Measurements from ENCODE around the gene CLDN19.

The CLDN19 gene

DNA sequence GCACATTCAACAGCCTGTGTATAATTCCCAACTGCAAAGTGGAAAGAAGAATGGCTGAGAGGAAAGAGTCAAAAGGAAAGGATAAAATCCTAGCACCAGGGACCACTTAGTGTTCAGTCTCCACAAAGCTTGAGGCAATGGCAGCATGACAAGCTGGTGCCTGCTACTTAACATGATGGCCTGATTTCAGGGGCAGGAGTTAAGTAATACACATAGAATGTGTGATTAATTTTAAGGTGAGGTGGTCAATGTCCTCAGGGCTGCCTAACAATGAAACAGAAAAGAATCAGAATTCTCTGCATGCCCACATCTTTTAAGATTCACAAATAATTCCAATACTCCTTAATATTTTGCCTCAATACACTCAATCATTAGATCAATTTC is 17.8 kb upstream of the CLDN19 start:
- Histone ChIP-seq H3K27me3 (ENCODE audit: control insufficient read depth, low read length) (no peaks in the 10 kb centered on the region), H3K36me3 (ENCODE audit: control insufficient read depth, low read length) (peaks cover 70% of the 10 kb centered on the region), H4K20me1 (ENCODE audit: control insufficient read depth, insufficient read depth, low read depth, low read length) (no peaks in the 10 kb centered on the region), H3K4me1 (ENCODE audit: control insufficient read depth, low read length) (peaks cover 9% of the 10 kb centered on the region; the same call in 1 of the 2 replicates), H3F3A (ENCODE audit: control insufficient read depth, insufficient read depth) (no peaks in the 10 kb centered on the region), H3K79me2 (ENCODE audit: control insufficient read depth, low read length) (peaks cover 4% of the 10 kb centered on the region; the same call in 1 of the 2 replicates), H3K27ac (ENCODE audit: low read depth, low read length) (no peak overlapping the region), H3K9me2 (replicated peaks; ENCODE audit: control insufficient read depth, low read length) (no peaks in the 10 kb centered on the region), H3K9me3 (ENCODE audit: control insufficient read depth, insufficient read depth, low read length) (no peaks in the 10 kb centered on the region), H3K4me3 (ENCODE audit: low read length) (no peak overlapping the region), H3K4me2 (ENCODE audit: low read length) (no peak overlapping the region)
- TF ChIP-seq, protein P1, sequence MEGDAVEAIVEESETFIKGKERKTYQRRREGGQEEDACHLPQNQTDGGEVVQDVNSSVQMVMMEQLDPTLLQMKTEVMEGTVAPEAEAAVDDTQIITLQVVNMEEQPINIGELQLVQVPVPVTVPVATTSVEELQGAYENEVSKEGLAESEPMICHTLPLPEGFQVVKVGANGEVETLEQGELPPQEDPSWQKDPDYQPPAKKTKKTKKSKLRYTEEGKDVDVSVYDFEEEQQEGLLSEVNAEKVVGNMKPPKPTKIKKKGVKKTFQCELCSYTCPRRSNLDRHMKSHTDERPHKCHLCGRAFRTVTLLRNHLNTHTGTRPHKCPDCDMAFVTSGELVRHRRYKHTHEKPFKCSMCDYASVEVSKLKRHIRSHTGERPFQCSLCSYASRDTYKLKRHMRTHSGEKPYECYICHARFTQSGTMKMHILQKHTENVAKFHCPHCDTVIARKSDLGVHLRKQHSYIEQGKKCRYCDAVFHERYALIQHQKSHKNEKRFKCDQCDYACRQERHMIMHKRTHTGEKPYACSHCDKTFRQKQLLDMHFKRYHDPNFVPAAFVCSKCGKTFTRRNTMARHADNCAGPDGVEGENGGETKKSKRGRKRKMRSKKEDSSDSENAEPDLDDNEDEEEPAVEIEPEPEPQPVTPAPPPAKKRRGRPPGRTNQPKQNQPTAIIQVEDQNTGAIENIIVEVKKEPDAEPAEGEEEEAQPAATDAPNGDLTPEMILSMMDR (IDR thresholded peaks at IDR 0.05; ENCODE audit: low read depth, low read length, poor library complexity, severe bottlenecking) = no peak
- TF ChIP-seq EZH2phosphoT487 (IDR thresholded peaks at IDR 0.05; ENCODE audit: borderline replicate concordance, low read length) = no peak

DNA sequence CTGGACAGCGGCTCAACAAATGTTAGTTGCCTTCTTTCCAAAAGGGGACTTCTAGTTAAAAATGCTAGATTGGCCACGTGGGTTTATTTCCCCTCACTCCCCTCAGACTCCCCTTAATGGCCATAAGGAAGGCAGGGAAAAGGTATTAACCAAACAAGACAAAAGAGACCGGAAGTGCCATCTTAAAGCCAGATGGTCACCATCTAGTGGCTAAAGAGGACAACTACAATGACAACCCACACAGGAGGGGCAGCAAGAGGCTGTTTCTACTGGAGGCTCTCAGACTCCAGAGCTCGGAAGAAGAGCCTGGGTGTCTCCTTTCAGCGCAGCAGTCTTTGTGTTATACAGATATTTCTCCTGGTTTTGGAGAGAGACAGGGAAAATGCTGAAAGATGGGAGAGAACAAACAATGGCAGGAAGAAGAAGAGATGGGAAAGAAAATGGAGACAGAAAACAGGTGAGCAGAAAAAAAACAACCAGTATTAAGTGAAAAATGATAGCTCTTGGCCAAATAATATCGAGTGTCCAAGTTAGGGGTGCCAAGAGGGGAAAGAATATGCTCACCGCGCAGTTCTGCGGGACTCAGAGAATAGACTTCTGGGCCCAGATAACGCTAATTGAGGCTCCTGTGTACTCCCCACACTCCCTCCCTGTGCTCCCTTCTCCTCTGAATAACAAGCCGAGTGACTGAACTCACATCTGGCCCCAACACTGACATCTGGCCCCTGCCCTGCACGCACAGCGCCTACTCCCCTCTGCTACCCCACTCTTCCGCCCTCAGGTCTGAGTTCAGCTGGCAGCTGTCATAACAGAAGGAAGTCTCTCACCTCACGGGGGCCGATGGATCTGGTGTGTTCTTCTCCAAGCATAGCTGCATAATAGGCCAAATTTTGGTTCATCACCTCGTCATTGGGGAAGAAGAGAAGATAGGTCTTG is 17.2 kb upstream of the CLDN19 start:
- H4K20me1 ChIP-seq (ENCODE audit: control insufficient read depth, insufficient read depth, low read depth, low read length) = no peaks in the 10 kb centered on the region
- H3K27ac ChIP-seq (ENCODE audit: low read depth, low read length) = no peak overlapping the region
- H3K36me3 ChIP-seq (ENCODE audit: control insufficient read depth, low read length) = peaks cover 74% of the 10 kb centered on the region
- no peaks in the 10 kb centered on the region for H3K27me3 ChIP-seq (ENCODE audit: control insufficient read depth, low read length)
- TF ChIP-seq EZH2phosphoT487 (IDR thresholded peaks at IDR 0.05; ENCODE audit: borderline replicate concordance, low read length) = no peak
- TF ChIP-seq, protein P1 (IDR thresholded peaks at IDR 0.05; ENCODE audit: low read depth, low read length, poor library complexity, severe bottlenecking) = peak; percentile 61
- peaks cover 6% of the 10 kb centered on the region; the same call in 1 of the 2 replicates for H3K4me1 ChIP-seq (ENCODE audit: control insufficient read depth, low read length)
- no peak overlapping the region for H3K4me3 ChIP-seq (ENCODE audit: low read length)
- no peaks in the 10 kb centered on the region for H3K79me2 ChIP-seq (ENCODE audit: control insufficient read depth, low read length)
- no peak overlapping the region for H3K4me2 ChIP-seq (ENCODE audit: low read length)
- no peaks in the 10 kb centered on the region for H3K9me3 ChIP-seq (ENCODE audit: control insufficient read depth, insufficient read depth, low read length)
- no peaks in the 10 kb centered on the region for H3K9me2 ChIP-seq (replicated peaks; ENCODE audit: control insufficient read depth, low read length)
- H3F3A ChIP-seq (ENCODE audit: control insufficient read depth, insufficient read depth) = no peaks in the 10 kb centered on the region

DNA sequence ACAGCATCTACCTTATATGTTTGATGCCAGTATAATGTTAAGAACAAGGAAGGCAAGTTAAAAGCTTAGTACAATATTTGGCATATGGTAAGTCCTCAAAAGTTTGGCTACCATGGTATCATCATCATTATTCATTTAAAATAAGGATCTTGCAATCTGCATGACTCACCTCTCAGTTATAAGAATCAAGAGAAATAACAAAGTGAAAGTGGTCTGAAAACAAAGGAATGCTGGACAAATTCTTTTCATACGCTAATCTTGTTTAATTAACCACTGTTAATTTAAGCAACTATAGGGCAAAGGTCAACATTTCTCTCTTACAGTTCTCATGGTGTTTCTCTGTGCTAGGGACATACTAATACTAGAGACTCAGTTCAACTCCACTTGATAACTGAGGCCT is 13.0 kb upstream of the CLDN19 start:
- H3K36me3 ChIP-seq (ENCODE audit: control insufficient read depth, low read length) = peaks cover 71% of the 10 kb centered on the region

More for the DNA sequence above, 13.0 kb upstream of the CLDN19 start:
- Histone ChIP-seq H3K27me3 (ENCODE audit: control insufficient read depth, low read length) (no peaks in the 10 kb centered on the region), H3K79me2 (ENCODE audit: control insufficient read depth, low read length) (no peaks in the 10 kb centered on the region), H3K9me3 (ENCODE audit: control insufficient read depth, insufficient read depth, low read length) (no peaks in the 10 kb centered on the region), H4K20me1 (ENCODE audit: control insufficient read depth, insufficient read depth, low read depth, low read length) (no peaks in the 10 kb centered on the region), H3K4me1 (ENCODE audit: control insufficient read depth, low read length) (no peaks in the 10 kb centered on the region), H3K4me3 (ENCODE audit: low read length) (no peak overlapping the region), H3F3A (ENCODE audit: control insufficient read depth, insufficient read depth) (no peaks in the 10 kb centered on the region), H3K4me2 (ENCODE audit: low read length) (no peak overlapping the region), H3K27ac (ENCODE audit: low read depth, low read length) (no peak overlapping the region), H3K9me2 (replicated peaks; ENCODE audit: control insufficient read depth, low read length) (no peaks in the 10 kb centered on the region)
- TF ChIP-seq, protein P1 (IDR thresholded peaks at IDR 0.05; ENCODE audit: low read depth, low read length, poor library complexity, severe bottlenecking) = no peak

Measured in DOHH2 (cell line).